H9 (cell line): ENCODE measurements around the gene MMEL1. TPM values are rescaled to one million over a fixed set of nuclear protein-coding genes. Genes with fewer than 3 reads are reported as not detected.
A peak's percentile ranks its signal among the peaks of the same experiment; 100 is the strongest.

Source experiments
- DNase-seq: peaks from one replicate; pipeline ENCODE4 v3.0.0-alpha.2; 2017
- H2AFZ ChIP-seq: one replicate; pipeline ENCODE4 v1.6.1; 2013; ENCODE audit warnings: mild to moderate bottlenecking, low read length, control low read depth, moderate library complexity
- H2AK5ac ChIP-seq: 2 replicates; pipeline ENCODE4 v1.6.1; 2013; ENCODE audit warnings: low read length, control low read depth, mixed read lengths; ENCODE audit not compliant: insufficient read length
- H2BK120ac ChIP-seq: one replicate; pipeline ENCODE4 v1.6.1; 2013; ENCODE audit warnings: low read depth, mild to moderate bottlenecking, low read length, control low read depth, inconsistent platforms; ENCODE audit not compliant: poor library complexity, severe bottlenecking
- H2BK12ac ChIP-seq: 2 replicates; pipeline ENCODE4 v1.6.1; 2013; ENCODE audit warnings: low read length, control low read depth, mixed read lengths, low read depth; ENCODE audit not compliant: insufficient read length
- H2BK15ac ChIP-seq: 2 replicates; pipeline ENCODE4 v1.6.1; 2013; ENCODE audit warnings: low read depth, low read length, control low read depth
- H2BK20ac ChIP-seq: one replicate; pipeline ENCODE4 v1.6.1; 2013; ENCODE audit warnings: low read depth, mild to moderate bottlenecking, low read length, control low read depth, inconsistent platforms; ENCODE audit not compliant: poor library complexity, severe bottlenecking
- H2BK5ac ChIP-seq: 2 replicates; pipeline ENCODE4 v1.6.1; 2013; ENCODE audit warnings: low read length, control low read depth, mixed read lengths; ENCODE audit not compliant: insufficient read length
- H3K14ac ChIP-seq: 2 replicates; pipeline ENCODE4 v1.6.1; 2013; ENCODE audit warnings: low read length, control low read depth; ENCODE audit not compliant: insufficient read depth
- H3K18ac ChIP-seq: 2 replicates; pipeline ENCODE4 v1.6.1; 2013; ENCODE audit warnings: low read depth, mild to moderate bottlenecking, mixed read lengths, low read length, control low read depth; ENCODE audit not compliant: insufficient read length
- H3K23ac ChIP-seq: 2 replicates; pipeline ENCODE4 v1.6.1; 2013; ENCODE audit warnings: low read length, control low read depth, mixed read lengths, low read depth; ENCODE audit not compliant: insufficient read length
- H3K23me2 ChIP-seq: 2 replicates; pipeline ENCODE4 v1.6.1; 2013; ENCODE audit warnings: low read depth, mild to moderate bottlenecking, mixed read lengths, low read length, control low read depth; ENCODE audit not compliant: insufficient read length, poor library complexity, severe bottlenecking
- H3K27ac ChIP-seq: 2 replicates; pipeline ENCODE4 v1.5.1; 2013; ENCODE audit warnings: low read length, control low read depth, mixed read lengths, low read depth; ENCODE audit not compliant: insufficient read length
- H3K27me3 ChIP-seq: 2 replicates; pipeline ENCODE4 v1.6.1; 2013; ENCODE audit warnings: low read length, control low read depth, inconsistent platforms; ENCODE audit not compliant: insufficient read depth
- H3K4ac ChIP-seq: 2 replicates; pipeline ENCODE4 v1.6.1; 2013; ENCODE audit warnings: low read depth, mild to moderate bottlenecking, control low read depth, inconsistent platforms, low read length, moderate library complexity
- H3K4me1 ChIP-seq: 2 replicates; pipeline ENCODE4 v1.6.1; 2013; ENCODE audit warnings: low read length, control low read depth, inconsistent platforms; ENCODE audit not compliant: insufficient read depth
- H3K4me2 ChIP-seq: 2 replicates; pipeline ENCODE4 v1.6.1; 2013; ENCODE audit warnings: low read length, control low read depth, mixed read lengths; ENCODE audit not compliant: insufficient read length, insufficient read depth
- H3K56ac ChIP-seq: 2 replicates; pipeline ENCODE4 v1.6.1; 2013; ENCODE audit warnings: low read depth, mild to moderate bottlenecking, mixed read lengths, low read length, control low read depth; ENCODE audit not compliant: insufficient read length
- H3K79me1 ChIP-seq: 2 replicates; pipeline ENCODE4 v1.6.1; 2013; ENCODE audit warnings: low read depth, mild to moderate bottlenecking, moderate library complexity, low read length, control low read depth, inconsistent platforms; ENCODE audit not compliant: insufficient read depth, poor library complexity, severe bottlenecking
- H3K79me2 ChIP-seq: 2 replicates; pipeline ENCODE4 v1.6.1; 2013; ENCODE audit warnings: low read length, control low read depth, inconsistent platforms; ENCODE audit not compliant: insufficient read depth
- H3K9ac ChIP-seq: 2 replicates; pipeline ENCODE4 v1.6.1; 2013; ENCODE audit warnings: low read length, control low read depth, mixed read lengths; ENCODE audit not compliant: insufficient read length; ENCODE audit errors: extremely low read depth
- H3K9me3 ChIP-seq: one replicate; pipeline ENCODE4 v1.6.1; 2013; ENCODE audit warnings: low read depth, low read length, inconsistent platforms; ENCODE audit not compliant: control insufficient read depth
- H3T11ph ChIP-seq: one replicate; pipeline ENCODE4 v1.6.1; 2013; ENCODE audit warnings: mild to moderate bottlenecking, low read length, control low read depth, inconsistent platforms
- H4K20me1 ChIP-seq: one replicate; pipeline ENCODE4 v1.6.1; 2013; ENCODE audit not compliant: control insufficient read depth, insufficient read length, insufficient read depth
- H4K5ac ChIP-seq: 2 replicates; pipeline ENCODE4 v1.6.1; 2013; ENCODE audit warnings: low read depth, mild to moderate bottlenecking, mixed read lengths, low read length, control low read depth; ENCODE audit not compliant: insufficient read length
- H4K8ac ChIP-seq: replicated peaks from 2 replicates; pipeline ENCODE4 v1.6.1; 2013; ENCODE audit warnings: low read length, control low read depth, mixed read lengths, low read depth; ENCODE audit not compliant: insufficient read length
- H4K91ac ChIP-seq: 2 replicates; pipeline ENCODE4 v1.6.1; 2013; ENCODE audit warnings: low read depth, mild to moderate bottlenecking, moderate library complexity, mixed read lengths, low read length, control low read depth; ENCODE audit not compliant: insufficient read length
- H3K27ac Mint-ChIP-seq, 3 experiments: 2 replicates in 2 of 3; 3 replicates in 1 of 3; pipeline ENCODE4 v1.8.0; 2020 to 2021; ENCODE audit warnings: mixed read lengths in 3 of 3, mild to moderate bottlenecking in 1 of 3, moderate library complexity in 1 of 3
- H3K27me3 Mint-ChIP-seq: 2 replicates; pipeline ENCODE4 v1.8.0; 2021; ENCODE audit warnings: low read depth, mild to moderate bottlenecking, moderate library complexity, mixed read lengths
- H3K36me3 Mint-ChIP-seq, 3 experiments: 2 replicates in 2 of 3; 3 replicates in 1 of 3; pipeline ENCODE4 v1.8.0; 2020 to 2021; ENCODE audit warnings: low read depth in 3 of 3, mixed read lengths in 3 of 3; ENCODE audit not compliant: insufficient read depth in 1 of 3
- H3K4me1 Mint-ChIP-seq, 2 experiments: 2 replicates each; pipeline ENCODE4 v1.8.0; 2020; ENCODE audit warnings: mixed read lengths in 2 of 2
- H3K4me3 Mint-ChIP-seq, 2 experiments: 2 replicates in 1 of 2; 3 replicates in 1 of 2; pipeline ENCODE4 v1.8.0; 2020 to 2021; ENCODE audit warnings: mild to moderate bottlenecking in 2 of 2, mixed read lengths in 2 of 2, moderate library complexity in 1 of 2
- H3K9me3 Mint-ChIP-seq, 2 experiments: 2 replicates in 1 of 2; 3 replicates in 1 of 2; pipeline ENCODE4 v1.8.0; 2020; ENCODE audit warnings: mild to moderate bottlenecking in 2 of 2, mixed read lengths in 2 of 2, moderate library complexity in 1 of 2
- WGBS: extraction: QIAGEN DNeasy Blood & Tissue Kit; methylation state at CpG from one replicate; pipeline ENCODE4 v1.1.7; 2013; ENCODE audit warnings: missing lambda C conversion rate, low lambda C conversion rate, mixed read lengths; ENCODE audit not compliant: insufficient read length; ENCODE audit errors: extremely low coverage; 5-methylcytosine and 5-hydroxymethylcytosine counted together
- total RNA-seq: library from RNA; stranded (reverse); gene quantifications from 2 replicates; pipeline ENCODE4 v1.2.1, GENCODE V29; 2021
- TF ChIP-seq, protein P1 (sequence below): fragments of 200-600 bp; sonication (generic); conservative IDR thresholded peaks from 3 replicates; pipeline ENCODE4 v1.8.0; 2021; ENCODE audit warnings: antibody characterized with exemption, mild to moderate bottlenecking

MMEL1 gene
- total RNA-seq, 1 experiment from 2014 or later: 0.42 TPM

DNA sequence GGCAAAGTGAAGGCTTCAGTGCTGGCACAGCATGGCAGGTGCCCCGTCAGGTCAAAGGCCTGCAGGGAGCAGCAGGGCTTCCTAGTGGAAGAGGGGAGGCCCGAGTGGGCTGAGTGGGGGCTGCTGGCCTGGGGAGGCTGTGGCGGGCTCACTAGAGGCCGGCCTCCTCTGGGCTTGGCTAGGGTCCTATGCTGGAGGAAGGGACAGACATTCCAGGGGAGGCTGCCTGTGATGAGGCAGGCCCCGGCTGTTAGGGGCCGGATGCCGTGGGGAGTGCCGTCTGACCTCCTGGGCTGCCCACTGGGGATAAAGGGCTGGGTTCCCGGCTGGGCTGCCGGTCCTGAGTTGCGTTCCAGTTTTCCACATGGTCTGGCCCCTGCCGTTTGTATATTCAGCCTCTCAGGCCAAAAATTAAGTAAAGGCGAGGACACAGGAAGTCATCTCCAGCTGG lies 25.1 kb downstream of the MMEL1 start:
- Histone ChIP-seq H3K23ac (no peak overlapping the region), H2BK5ac (no peak overlapping the region), H3K18ac (no peak overlapping the region), H3K9me3 (no peaks in the 10 kb centered on the region), H3K4ac (no peak overlapping the region), H3K9ac (no peak overlapping the region), H2BK12ac (no peak overlapping the region), H2AFZ (no peak overlapping the region), H3K14ac (no peak overlapping the region), H3K79me2 (no peaks in the 10 kb centered on the region), H2BK120ac (no peak overlapping the region), H2BK20ac (no peak overlapping the region), H3K56ac (no peak overlapping the region), H3T11ph (no peak overlapping the region), H4K8ac (no peak overlapping the region), H3K27ac (no peak overlapping the region), H4K5ac (no peak overlapping the region), H4K91ac (no peak overlapping the region), H3K4me2 (no peak overlapping the region), H3K27me3 (no peaks in the 10 kb centered on the region), H3K4me1 (no peaks in the 10 kb centered on the region), H2AK5ac (no peak overlapping the region), H4K20me1 (no peaks in the 10 kb centered on the region), H2BK15ac (no peak overlapping the region), H3K79me1 (no peaks in the 10 kb centered on the region), H3K23me2 (no peaks in the 10 kb centered on the region)
- H3K4me3 Mint-ChIP-seq: no peak overlapping the region
- peaks cover 0 to 4% of the 10 kb centered on the region in 2 experiments; a peak in 2 of 5 replicates for H3K9me3 Mint-ChIP-seq
- TF ChIP-seq, protein P1, sequence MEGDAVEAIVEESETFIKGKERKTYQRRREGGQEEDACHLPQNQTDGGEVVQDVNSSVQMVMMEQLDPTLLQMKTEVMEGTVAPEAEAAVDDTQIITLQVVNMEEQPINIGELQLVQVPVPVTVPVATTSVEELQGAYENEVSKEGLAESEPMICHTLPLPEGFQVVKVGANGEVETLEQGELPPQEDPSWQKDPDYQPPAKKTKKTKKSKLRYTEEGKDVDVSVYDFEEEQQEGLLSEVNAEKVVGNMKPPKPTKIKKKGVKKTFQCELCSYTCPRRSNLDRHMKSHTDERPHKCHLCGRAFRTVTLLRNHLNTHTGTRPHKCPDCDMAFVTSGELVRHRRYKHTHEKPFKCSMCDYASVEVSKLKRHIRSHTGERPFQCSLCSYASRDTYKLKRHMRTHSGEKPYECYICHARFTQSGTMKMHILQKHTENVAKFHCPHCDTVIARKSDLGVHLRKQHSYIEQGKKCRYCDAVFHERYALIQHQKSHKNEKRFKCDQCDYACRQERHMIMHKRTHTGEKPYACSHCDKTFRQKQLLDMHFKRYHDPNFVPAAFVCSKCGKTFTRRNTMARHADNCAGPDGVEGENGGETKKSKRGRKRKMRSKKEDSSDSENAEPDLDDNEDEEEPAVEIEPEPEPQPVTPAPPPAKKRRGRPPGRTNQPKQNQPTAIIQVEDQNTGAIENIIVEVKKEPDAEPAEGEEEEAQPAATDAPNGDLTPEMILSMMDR: no peak
- peaks cover 5% of the 10 kb centered on the region for H3K27me3 Mint-ChIP-seq
- H3K36me3 Mint-ChIP-seq: no peaks in the 10 kb centered on the region
- no CpG with 5 or more reads among the region's 13 CpGs for WGBS
- no peaks in the 10 kb centered on the region for H3K4me1 Mint-ChIP-seq
- peak; percentile 15 for DNase-seq
- no peak overlapping the region for H3K27ac Mint-ChIP-seq
